Dermis blood vessel endothelial cell (primary cell): ENCODE results near the gene CEP135. TPM values are rescaled to one million over a fixed set of nuclear protein-coding genes. Genes with fewer than 3 reads are reported as not detected.
A peak's percentile ranks its signal among the peaks of the same experiment; 100 is the strongest.
"Not testable (repeated sequence)": the region's sequence is repeated elsewhere in the genome, so short reads cannot be mapped to it uniquely, and the experiment has no call there.

Experiments used
- DNase-seq: peaks from one replicate; pipeline ENCODE4 v3.0.0; 2010
- total RNA-seq: library from RNA; depleted of rRNA; stranded (reverse); fragments of >200 nt; gene quantifications from 2 replicates; pipeline ENCODE4 v1.2.3, GENCODE V29; 2014

CEP135 gene
- total RNA-seq, 1 donor from 2014 or later = 11.9 TPM

DNA sequence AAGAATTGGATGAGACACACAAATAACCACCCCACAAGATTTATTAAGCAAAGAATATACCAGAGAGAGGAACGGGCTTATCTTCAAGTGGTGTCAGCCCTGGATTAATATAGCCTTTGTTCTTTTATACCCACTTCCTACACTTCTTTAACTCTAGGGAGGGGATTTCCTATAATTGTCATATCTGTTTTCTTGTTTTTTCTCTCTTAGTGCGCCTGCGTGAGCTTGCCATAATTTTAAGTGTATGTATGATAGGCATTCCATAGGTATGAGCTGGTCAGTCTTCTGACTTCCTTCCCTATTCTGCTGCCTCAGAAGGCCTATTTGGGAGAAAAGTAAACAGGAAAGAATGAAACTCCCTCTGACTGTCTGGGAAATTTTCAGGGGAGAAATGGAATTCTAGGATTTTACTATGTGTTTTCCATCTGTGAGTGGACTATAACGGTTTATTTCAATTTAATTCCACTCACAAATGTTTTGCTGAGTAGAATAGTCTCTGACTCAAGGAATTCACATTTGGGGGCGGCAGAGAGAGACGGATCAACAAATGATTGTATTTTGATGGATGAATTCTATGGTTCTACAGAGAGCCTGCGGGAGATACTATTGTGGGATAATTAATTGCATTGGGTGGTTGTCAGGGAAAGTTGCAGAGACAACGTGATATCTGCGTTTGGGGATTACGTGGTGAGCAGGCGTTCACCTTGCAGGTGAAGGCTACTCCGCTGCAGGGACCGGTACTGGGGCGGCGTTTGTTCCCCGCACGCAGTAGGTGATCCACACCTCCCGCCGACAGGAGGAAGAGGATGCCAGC, 626 bp upstream of the CEP135 start:
- DNase-seq = peak; percentile 97

DNA sequence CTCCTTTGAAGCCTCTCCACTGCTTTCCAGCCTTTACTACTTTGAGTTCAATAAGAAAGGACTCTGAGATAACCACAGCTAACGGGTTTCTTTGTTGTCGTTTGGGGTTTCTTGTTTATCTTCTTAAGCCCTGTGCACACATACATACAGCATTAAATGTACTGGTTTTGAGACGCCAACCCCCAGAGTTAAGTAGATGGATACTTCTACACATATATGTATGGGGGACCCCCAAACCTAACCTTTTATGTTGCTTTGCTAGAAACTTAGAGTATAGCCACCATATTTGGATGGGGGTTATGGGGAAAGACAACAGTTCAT, 697 bp downstream of the CEP135 start:
- no peak for DNase-seq

DNA sequence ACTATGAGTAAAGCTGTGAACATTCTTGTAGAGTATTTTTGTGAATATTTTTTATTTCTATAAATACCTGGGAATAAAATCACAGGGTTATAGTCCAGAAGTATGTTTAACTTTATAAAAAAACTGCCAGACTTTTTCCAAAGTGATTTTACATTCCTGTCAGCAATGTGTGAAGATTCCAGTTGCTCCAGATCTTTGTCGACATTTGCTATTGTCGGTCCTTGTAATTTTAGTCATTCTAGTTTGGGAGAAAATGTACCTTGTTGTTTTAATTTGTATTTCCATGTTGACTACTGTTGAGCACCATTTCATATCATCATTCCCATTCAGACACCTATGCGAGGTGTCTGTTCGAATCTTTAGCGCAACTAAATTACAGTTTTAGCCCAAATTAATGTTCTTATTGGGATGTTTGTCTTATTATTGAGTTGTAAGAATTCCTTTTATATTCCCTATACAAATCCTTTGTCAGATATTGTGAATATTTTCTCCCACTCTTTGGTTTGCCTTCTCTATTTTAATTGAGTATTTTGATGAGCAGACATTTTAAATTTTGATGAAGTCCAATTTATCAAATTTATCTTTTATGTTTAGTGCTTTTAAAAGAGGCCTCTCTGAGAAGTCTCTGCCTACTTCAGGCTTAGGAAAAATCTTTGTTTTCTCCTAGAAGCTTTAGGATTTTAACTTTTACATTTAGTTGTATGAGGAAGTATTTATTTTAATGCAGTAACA, 2.6 kb downstream of the CEP135 start:
- DNase-seq = no peak

DNA sequence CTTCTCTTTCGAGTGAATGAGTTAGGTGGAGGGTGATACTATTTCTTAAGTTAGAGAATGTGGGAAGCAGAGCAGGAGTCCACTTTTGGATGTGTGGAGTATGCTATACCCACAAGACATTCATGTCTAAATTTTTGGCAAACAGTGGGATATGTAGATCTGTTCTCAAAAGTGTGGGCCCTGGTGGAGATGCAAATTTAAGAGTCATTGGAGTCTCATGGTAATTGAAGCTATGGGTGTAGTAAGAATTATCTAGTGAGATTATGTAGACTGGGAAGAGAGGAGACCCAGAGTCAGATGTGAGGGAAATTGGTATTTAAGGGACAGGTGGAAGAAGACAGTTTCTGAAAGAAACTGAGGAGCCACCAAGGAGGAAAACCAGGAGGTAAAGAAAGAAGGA, 7.0 kb downstream of the CEP135 start:
- DNase-seq = no peak

DNA sequence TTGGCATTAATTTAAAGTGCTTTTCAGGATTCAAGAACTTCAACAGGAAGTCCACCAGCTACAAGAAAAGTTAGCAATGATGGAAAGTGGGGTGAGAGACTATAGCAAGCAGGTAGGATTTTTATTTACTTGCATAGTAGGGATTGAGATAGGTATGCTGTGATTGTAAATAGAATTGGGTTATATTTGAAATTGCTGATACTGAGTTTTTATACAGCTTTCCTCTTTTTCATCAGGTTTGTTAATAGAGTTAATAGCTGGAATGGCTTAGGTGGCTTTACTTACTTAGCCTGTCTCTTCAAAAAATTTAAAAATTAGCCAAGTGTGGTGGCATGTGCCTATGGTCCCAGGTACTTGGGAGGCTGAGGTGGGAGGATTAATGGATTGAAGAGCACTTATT, 10.9 kb downstream of the CEP135 start:
- DNase-seq = no peak

DNA sequence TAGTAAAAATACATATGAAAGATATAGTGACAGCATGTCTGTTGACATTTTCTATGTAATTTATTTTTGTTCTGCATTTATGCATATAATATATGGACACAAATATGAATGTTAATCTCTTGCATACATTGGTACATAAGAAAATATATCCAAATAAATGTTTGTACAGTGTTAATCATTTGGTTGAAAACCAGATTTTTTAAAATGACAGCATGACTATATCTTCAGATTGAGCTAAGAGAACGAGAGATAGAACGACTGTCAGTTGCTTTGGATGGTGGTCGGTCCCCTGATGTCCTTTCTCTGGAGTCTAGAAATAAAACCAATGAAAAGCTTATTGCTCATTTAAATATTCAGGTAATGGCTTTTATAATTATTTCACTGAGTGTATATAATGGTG, 15.3 kb downstream of the CEP135 start:
- no peak for DNase-seq

DNA sequence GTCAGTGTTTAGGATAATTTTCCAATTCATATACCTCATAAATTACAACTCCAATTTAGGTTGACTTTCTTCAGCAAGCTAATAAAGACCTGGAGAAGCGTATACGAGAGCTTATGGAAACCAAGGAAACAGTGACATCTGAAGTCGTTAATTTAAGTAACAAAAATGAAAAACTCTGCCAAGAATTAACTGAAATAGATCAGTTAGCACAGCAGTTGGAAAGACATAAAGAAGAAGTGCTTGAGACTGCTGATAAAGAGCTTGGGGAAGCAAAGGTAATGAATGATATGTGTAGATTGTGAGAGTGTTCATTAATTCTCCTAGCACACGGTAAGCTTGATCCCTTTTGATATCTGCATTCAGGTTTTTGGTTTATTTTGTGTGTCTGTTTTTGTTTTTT, 16.8 kb downstream of the CEP135 start:
- no peak for DNase-seq

DNA sequence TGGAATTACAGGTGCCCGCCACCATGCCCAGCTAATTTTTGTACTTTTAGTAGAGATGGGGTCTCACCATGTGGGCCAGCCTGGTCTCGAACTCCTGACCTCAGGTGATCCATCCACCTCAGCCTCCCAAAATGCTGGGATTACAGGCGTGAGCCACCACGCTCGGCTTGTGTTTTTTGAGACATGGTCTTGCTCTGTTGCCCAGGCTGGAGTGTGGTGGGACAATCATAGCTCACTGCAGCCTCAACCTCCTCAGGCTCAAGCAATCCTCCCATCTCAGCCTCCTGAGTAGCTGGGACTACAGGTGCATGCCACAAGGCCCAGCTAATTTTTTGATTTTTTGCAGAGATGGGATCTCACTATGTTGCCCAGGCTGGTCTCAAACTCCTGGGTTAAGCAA, 17.6 kb downstream of the CEP135 start:
- DNase-seq = not testable (repeated sequence)

DNA sequence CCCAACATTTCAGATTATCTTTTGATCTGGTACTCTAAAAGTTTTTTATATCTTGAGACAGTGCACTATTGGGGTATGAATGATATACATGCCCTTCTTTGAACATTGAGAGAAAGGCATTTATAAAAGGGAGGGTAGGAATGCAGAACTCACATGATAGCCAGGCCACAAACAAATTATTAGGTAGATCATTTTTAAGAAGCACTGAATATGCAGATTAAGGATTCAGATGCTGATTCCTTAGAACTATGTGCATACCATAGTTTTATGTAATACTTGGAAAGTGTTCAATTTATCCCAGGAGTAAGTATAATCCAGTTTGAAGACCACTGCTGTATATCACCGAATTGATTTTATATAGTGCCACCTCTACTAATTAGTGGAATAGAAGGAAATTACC, 18.6 kb downstream of the CEP135 start:
- no peak for DNase-seq

DNA sequence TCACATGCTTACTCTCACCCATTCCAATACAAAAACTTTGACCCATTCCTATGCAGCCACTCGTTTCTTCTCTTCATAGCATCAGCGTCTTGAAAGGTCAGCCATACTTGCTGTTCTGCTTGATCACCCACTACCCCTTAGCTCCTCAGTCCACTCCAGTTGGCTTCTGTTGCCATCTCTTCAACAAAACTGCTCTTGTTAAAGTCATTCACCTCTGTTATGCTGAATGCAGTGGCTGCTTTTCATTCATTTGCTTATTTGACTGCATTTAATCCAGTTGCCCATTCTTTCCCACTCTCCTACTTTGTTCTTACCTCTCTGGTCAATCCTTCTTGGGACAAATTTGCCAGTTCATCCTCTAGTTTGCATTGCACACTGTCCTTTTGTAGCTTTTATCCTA, 24.9 kb downstream of the CEP135 start:
- DNase-seq = no peak

DNA sequence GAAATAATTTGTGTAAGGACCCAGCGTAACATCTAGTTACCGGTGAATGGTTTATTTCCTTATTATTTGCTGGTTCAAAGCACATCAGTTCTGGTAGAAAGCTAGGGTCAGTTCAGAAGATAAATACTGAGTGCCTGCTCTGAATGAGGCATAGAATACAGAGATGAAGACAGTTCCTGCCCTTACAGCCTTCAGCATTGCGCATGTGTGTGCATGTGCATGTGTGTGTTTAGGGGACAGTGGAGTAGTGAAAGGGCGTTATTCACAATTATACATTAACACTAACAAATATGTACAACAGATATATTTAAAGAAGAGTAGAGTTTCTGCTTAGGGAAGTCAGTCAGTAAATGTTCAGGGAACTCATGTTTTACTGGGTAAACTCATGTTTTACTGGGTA, 29.1 kb downstream of the CEP135 start:
- DNase-seq = no peak

DNA sequence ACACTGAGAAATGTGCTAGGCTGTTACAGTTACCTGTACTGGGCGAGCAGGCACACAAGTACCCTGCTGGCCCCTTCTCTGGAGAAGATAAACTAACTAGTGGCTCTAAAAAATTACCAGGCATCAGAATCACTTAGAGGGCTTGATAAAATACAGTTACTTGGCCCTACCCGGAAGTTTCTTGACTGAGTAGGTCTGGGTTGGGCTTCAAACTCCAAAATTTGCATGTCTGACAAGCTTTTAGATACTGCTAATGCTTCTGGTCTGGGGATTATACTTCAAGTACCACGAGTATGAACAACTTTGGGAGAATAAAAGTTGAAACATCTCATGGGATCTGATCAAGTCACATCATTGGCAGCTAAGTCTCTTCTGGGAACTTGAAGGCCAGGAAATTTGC, 30.8 kb downstream of the CEP135 start:
- DNase-seq = no peak

DNA sequence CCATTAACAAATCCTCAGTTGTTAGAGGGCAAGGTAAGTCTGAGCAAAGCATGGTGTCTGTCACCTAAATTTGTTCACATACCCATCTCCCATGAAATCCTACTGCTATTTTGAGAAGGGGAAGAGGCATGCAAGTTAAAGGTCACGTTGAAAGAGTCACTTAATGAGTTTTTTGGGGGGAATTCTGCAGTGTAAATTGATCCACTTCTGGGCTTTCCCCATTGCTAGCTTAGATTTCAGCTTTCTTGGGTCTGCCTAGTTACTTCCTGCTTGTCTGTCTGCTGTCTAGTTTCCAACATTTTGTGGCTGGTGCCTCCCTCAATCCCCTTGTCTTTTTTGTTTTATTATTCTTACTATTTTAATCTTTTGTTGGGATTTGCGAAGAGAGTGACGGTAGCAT, 32.0 kb downstream of the CEP135 start:
- no peak for DNase-seq

DNA sequence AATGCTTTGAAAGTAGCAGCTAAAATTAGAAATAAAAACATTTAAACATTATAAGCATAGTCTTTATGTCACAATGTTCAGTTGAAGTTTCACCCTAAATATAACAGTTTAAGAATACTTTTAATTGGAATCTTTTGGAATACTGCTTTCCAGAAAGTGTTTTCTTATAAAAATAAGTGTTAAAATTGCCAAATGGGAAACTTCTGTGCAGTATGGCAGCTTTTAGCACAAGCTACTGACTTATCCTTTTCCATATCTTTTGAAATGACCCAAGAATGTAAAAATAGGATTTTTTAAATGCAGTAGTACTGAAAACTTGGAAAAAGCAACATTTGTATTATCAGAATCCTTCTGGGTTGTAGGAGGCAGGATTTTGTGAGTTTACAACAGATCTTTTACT, 34.2 kb downstream of the CEP135 start:
- DNase-seq = no peak

DNA sequence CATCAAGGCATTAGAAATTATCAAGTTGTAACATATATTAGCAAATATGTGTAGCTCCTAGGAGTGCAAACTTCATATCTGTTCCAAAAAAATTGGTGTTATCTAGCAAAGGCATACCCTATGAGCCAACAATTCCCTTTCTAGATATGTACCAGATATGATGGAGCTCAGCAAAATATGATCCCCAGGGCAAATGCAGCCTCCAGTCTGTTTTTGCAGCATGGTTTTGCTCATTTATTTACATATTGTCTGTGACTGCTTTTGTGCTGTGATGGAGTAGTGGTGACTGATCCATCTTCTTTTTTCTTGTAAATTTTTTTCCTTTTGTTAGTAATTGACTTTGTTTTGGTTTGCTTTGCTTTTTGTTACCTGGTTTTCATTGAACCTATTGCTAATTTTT, 41.0 kb downstream of the CEP135 start:
- no peak for DNase-seq

DNA sequence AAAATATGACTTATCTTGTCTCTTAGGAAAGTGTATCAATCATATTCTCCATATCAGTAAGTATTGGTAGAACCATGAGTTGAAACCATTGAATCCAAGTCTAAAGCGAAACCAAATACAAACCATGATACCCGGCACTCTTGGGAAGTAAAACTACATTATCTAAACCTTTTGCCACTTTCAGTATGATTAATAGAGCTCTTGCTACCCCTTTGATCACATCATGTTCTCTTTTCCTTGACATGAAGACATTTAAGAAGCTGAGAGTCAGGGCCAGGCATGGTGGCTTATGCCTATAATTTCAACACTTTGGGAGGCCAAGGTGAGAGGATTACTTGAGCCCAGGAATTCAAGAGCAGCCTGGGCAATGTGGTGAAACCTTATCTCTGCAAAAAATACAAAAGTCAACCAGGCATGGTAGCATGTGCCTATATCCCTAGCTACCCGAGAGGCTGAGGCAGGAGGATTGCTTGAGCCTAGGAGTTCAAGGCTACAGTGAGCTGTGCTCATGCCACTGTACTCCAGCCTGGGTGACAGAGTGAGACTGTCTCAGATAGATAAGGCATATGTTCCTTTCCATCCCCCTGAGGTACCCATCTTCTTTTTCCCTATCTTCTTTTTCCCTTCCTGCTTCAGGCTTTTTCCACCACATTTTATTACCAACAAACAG, 45.4 kb downstream of the CEP135 start:
- DNase-seq = no peak

DNA sequence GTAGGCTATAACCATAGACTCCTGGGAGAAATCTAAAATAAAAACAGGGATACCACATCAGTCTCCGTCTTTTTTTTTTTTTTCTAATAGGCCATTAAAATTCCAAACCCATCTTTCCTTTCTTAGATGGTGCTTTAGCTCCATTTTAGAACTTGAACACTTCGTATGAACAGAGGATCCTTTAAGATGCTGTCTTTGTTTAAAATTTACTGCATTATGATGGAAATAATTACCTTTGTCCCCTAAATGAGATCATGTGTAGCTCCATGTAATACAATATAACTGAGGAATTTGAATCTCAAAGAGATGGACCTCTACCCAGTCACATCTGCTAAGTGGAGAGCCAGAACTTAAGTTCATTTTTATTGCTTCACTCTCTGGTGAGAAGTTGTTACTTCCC, 47.9 kb downstream of the CEP135 start:
- no peak for DNase-seq

DNA sequence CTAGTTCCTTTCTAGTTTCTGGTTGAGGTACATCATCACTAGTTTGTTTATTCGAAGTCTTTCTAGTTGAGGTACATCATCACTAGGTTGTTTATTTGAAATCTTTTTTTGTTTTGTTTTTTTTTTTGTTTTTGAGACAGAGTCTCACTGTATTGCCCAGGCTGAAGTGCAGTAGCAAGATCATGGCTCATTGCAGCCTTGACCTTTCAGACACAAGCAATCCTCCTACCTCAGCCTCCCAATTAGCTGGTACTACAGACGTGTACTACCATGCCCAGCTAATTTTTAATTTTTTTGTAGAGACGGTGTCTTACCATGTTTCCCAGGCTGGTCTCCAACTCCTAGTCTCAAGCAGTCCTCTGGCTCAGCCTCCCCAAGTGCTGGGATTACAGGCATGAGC, 54.9 kb downstream of the CEP135 start:
- DNase-seq = no peak

DNA sequence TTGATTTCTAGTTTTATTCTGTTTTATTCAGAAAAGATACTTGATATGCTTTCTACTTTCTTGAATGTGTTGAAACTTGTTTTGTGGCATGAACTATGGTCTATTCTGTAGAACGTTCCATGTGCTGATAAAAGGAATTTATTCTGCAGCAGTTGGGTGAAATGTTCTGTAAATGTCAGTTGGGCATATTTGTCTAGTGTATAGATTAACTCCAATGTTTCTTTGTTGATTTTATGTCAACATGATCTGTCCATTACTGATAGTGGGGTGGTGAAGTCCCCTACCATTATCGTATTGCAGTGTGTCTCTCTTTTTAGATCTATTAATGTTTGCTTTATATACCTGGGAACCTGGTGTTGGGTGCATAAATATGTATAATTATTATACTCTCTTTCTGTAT, 55.5 kb downstream of the CEP135 start:
- DNase-seq = no peak

DNA sequence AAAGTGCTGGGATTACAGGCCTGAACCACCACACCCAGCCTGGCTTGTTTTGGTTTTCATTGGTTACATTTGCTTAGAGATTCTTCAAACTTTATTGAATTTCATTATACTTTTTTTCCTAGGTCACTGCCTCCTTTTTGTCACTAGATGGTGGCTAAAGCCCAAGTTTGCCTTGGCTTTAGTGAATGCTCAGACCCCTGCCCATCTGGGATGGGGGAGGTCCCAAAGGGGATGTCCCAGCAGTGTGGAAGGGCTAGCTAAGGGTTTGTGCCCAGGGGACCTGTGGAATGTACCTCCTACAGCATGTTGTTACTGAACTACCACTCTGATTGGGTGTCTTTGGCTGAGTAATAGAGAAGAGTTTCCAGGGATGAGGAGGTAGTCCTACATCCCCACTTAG, 58.4 kb downstream of the CEP135 start:
- DNase-seq = no peak

DNA sequence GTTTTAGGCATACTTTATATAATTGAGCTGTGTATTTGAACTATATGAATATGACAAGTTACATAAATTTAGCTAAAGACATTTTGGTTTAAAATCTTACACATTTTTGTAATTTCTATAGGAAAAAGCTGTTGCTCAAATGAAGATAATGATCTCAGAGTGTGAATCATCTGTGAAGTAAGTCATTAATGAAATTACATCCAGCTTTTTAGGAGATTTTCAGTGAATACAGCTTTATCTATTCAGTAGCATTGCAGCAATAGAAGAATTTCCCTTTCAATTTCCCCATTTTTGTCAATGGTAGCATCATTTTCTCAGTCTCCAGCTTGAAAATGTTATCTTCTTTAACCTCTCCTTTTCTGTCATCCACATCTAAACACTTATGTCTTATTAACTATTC, 59.5 kb downstream of the CEP135 start:
- no peak for DNase-seq

DNA sequence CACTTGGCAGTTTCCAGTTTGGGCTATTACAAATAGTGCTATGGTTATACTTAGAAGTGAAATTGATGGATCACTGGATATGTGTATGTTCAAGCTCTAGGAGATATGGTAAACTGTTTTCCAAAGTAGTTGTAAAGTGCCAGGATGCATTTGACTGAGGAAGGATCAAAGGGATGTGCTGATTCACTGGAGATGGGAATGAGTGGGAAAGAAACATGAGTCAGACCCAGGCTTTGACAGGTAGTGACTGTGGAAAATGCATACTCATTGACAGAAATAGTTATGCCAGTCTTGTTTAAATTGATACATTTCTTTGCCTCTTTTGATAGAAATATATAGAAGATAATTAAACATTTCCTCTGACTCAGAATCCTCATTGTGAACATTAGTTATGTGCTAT, 77.9 kb downstream of the CEP135 start:
- DNase-seq = peak; percentile 77

DNA sequence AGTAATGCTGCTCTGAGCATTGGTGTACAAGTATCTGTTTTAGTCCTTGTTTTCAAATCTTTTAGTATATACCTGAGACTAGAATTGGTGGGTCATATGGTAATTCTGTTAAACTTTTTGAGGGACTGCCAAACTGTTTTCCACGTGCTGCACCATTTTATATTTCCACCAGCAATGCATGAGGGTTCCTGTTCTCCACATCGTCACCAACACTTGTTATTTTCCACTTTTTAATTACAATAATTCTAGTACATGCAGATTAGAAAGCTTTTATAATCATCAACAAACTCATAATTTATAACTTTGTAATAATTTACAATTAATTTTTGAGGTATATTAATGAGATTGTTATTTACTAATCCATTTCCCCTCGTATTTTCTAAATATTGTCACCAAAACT, 79.4 kb downstream of the CEP135 start:
- no peak for DNase-seq
